Measurements from ENCODE around the gene PIP4K2A. TPM values are rescaled to one million over a fixed set of nuclear protein-coding genes. Genes with fewer than 3 reads are reported as not detected.

PIP4K2A gene
- total RNA-seq, 1 experiment from 2014 or later, result 21.4 TPM

- BruUV-seq (replicated peaks), result no TSS peak
- no peaks in the 10 kb centered on the region for H3K36me3 ChIP-seq (ENCODE audit: low read depth)
- H3K27me3 ChIP-seq (ENCODE audit: insufficient read depth, low read depth), result no peaks in the 10 kb centered on the region
- intact Hi-C loops (cut with micrococcal nuclease; ENCODE audit: unreplicated experiment), result loop anchor here (10.0 kb wide), 1 partner anchor 218 kb away; no protein-coding TSS in a partner anchor
- no peak overlapping the region for H2AFZ ChIP-seq
- H3K27ac ChIP-seq, result no peak overlapping the region
- no peaks in the 10 kb centered on the region for H3K4me1 ChIP-seq (replicated peaks; ENCODE audit: insufficient read depth)
- TF ChIP-seq EZH2 (IDR thresholded peaks at IDR 0.05; ENCODE audit: low read depth) (no peak), CTCF (conservative IDR thresholded peaks at IDR 0.05) (no peak)
- POLR2A ChIA-PET (ENCODE audit: unreplicated experiment), result no interaction called here
- H4K20me1 ChIP-seq (ENCODE audit: insufficient read depth), result no peaks in the 10 kb centered on the region
- H3K4me2 ChIP-seq, result no peak overlapping the region
- no peak for DNase-seq
- CTCF ChIA-PET, result no interaction called here
- H3F3A ChIP-seq (ENCODE audit: insufficient read depth, low read depth), result no peaks in the 10 kb centered on the region
- H3K9me2 ChIP-seq (ENCODE audit: insufficient read depth), result no peaks in the 10 kb centered on the region
- H3K9me3 ChIP-seq (ENCODE audit: insufficient read depth, low read depth), result no peaks in the 10 kb centered on the region
- no peaks in the 10 kb centered on the region for H3K79me2 ChIP-seq (ENCODE audit: low read depth)
- H3K4me3 ChIP-seq, result no peak overlapping the region
These were observed 107.1 kb downstream of the PIP4K2A start for GRCh38 chr10:22607261-22607660.

- POLR2A ChIA-PET (ENCODE audit: unreplicated experiment), result no interaction called here
- Histone ChIP-seq H3K4me2 (no peak overlapping the region), H3K79me2 (ENCODE audit: low read depth) (no peaks in the 10 kb centered on the region), H3K36me3 (ENCODE audit: low read depth) (no peaks in the 10 kb centered on the region), H3K27ac (no peak overlapping the region), H3K9me2 (ENCODE audit: insufficient read depth) (no peaks in the 10 kb centered on the region), H3K27me3 (ENCODE audit: insufficient read depth, low read depth) (no peaks in the 10 kb centered on the region), H3K9me3 (ENCODE audit: insufficient read depth, low read depth) (no peaks in the 10 kb centered on the region), H3K4me1 (replicated peaks; ENCODE audit: insufficient read depth) (no peaks in the 10 kb centered on the region), H4K20me1 (ENCODE audit: insufficient read depth) (no peaks in the 10 kb centered on the region), H2AFZ (no peak overlapping the region), H3F3A (ENCODE audit: insufficient read depth, low read depth) (no peaks in the 10 kb centered on the region), H3K4me3 (no peak overlapping the region)
- no peak for TF ChIP-seq EZH2 (IDR thresholded peaks at IDR 0.05; ENCODE audit: low read depth)
- no peak for TF ChIP-seq CTCF (conservative IDR thresholded peaks at IDR 0.05)
- DNase-seq, result no peak
- CTCF ChIA-PET, result no interaction called here
- no TSS peak for BruUV-seq (replicated peaks)
- intact Hi-C loops (cut with micrococcal nuclease; ENCODE audit: unreplicated experiment), result loop anchor here (10.0 kb wide), 1 partner anchor 219 kb away; no protein-coding TSS in a partner anchor
These were observed 108.2 kb downstream of the PIP4K2A start for GRCh38 chr10:22606164-22606614.

- Histone ChIP-seq H3K4me1 (replicated peaks; ENCODE audit: insufficient read depth) (0 out of 2 replicates have a peak, but pooled peaks cover under 1% of the 10 kb centered on the region), H3K9me3 (ENCODE audit: insufficient read depth, low read depth) (no peaks in the 10 kb centered on the region), H3K27ac (no peak overlapping the region), H4K20me1 (ENCODE audit: insufficient read depth) (no peaks in the 10 kb centered on the region), H3K4me3 (no peak overlapping the region), H2AFZ (no peak overlapping the region), H3F3A (ENCODE audit: insufficient read depth, low read depth) (no peaks in the 10 kb centered on the region), H3K36me3 (ENCODE audit: low read depth) (no peaks in the 10 kb centered on the region), H3K9me2 (ENCODE audit: insufficient read depth) (no peaks in the 10 kb centered on the region), H3K79me2 (ENCODE audit: low read depth) (no peaks in the 10 kb centered on the region), H3K27me3 (ENCODE audit: insufficient read depth, low read depth) (no peaks in the 10 kb centered on the region), H3K4me2 (no peak overlapping the region)
- intact Hi-C loops (cut with micrococcal nuclease; ENCODE audit: unreplicated experiment), result loop anchor here (10.0 kb wide), 1 partner anchor 220 kb away; no protein-coding TSS in a partner anchor
- CTCF ChIA-PET, result interaction anchor here (0.6 kb wide), 1 partner anchor 36 kb away, joined by 3 read pairs; no protein-coding TSS in a partner anchor
- TF ChIP-seq EZH2 (IDR thresholded peaks at IDR 0.05; ENCODE audit: low read depth), result no peak
- TF ChIP-seq CTCF (conservative IDR thresholded peaks at IDR 0.05), result no peak
- POLR2A ChIA-PET (ENCODE audit: unreplicated experiment), result no interaction called here
- no TSS peak for BruUV-seq (replicated peaks)
- no peak for DNase-seq
These were observed 109.2 kb downstream of the PIP4K2A start for GRCh38 chr10:22605168-22605567.
